ENCODE results near the gene SEPTIN7. TPM values are rescaled to one million over a fixed set of nuclear protein-coding genes. Genes with fewer than 3 reads are reported as not detected.

Gene SEPTIN7
- total and polyA plus RNA-seq, 9 of the 15 experiments (the other 6 are each of a cell fraction or from before 2014, with no cell fraction given), result 95.0 to 268 (median 163) TPM

GRCh38 chr7:35849954-35850353 is 49.1 kb downstream of the SEPTIN7 start (continued):
- TF ChIP-seq, protein P1, sequence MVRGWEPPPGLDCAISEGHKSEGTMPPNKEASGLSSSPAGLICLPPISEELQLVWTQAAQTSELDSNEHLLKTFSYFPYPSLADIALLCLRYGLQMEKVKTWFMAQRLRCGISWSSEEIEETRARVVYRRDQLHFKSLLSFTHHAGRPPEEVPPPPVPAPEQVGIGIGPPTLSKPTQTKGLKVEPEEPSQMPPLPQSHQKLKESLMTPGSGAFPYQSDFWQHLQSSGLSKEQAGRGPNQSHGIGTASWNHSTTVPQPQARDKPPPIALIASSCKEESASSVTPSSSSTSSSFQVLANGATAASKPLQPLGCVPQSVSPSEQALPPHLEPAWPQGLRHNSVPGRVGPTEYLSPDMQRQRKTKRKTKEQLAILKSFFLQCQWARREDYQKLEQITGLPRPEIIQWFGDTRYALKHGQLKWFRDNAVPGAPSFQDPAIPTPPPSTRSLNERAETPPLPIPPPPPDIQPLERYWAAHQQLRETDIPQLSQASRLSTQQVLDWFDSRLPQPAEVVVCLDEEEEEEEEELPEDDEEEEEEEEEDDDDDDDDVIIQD (CRISPR knock-in tag; IDR thresholded peaks at IDR 0.05), result no peak
- TF ChIP-seq ZBTB33 (CRISPR knock-in tag; IDR thresholded peaks at IDR 0.05) (no peak), SRF (CRISPR knock-in tag; IDR thresholded peaks at IDR 0.05) (no peak), ZNF3 (CRISPR knock-in tag; IDR thresholded peaks at IDR 0.05) (no peak)
- TF ChIP-seq, protein P2, sequence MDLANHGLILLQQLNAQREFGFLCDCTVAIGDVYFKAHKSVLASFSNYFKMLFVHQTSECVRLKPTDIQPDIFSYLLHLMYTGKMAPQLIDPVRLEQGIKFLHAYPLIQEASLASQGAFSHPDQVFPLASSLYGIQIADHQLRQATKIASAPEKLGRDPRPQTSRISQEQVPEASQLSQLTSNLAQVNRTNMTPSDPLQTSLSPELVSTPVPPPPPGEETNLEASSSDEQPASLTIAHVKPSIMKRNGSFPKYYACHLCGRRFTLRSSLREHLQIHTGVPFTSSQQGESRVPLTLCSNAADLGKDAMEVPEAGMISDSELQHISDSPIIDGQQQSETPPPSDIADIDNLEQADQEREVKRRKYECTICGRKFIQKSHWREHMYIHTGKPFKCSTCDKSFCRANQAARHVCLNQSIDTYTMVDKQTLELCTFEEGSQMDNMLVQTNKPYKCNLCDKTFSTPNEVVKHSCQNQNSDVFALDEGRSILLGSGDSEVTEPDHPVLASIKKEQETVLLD (IDR thresholded peaks at IDR 0.05), result no peak

Other genes starting within 250 kb of the SEPTIN7 start
- 9.4 and 9.7 TPM in 2 replicates for gene HERPUD2, start 105.9 kb upstream of the SEPTIN7 start, total RNA-seq (2014; rRNA removed)
- gene HERPUD2, start 105.9 kb upstream of the SEPTIN7 start, total RNA-seq (2014; rRNA removed; fragmentation: Illumina TruSeq; extraction: Trizol), result 12.3 and 13.2 TPM in 2 replicates
- 12.6 and 13.2 TPM in 2 replicates for gene HERPUD2, start 105.9 kb upstream of the SEPTIN7 start, total RNA-seq (2015; rRNA removed; fragmentation: Illumina TruSeq; extraction: Trizol)
- 14.4 and 15.3 TPM in 2 replicates for gene HERPUD2, start 105.9 kb upstream of the SEPTIN7 start, total RNA-seq (2021)
- 28.5 and 33.0 TPM in 2 replicates for gene HERPUD2, start 105.9 kb upstream of the SEPTIN7 start, polyA plus RNA-seq (2011; rRNA removed)
- 17.2 and 21.8 TPM in 2 replicates for gene HERPUD2, start 105.9 kb upstream of the SEPTIN7 start, polyA plus RNA-seq (2014; fragmentation: Illumina TruSeq; extraction: Trizol)
- gene HERPUD2, start 105.9 kb upstream of the SEPTIN7 start, polyA plus RNA-seq (2014; fragmentation: Nextera tagmentation; extraction: Ambion mirVana), result 1 to 10 TPM; 4.1 to 5.7 TPM
- 10.8 and 15.7 TPM in 2 replicates for gene HERPUD2, start 105.9 kb upstream of the SEPTIN7 start, polyA plus RNA-seq (2014; rRNA removed)

Data from K562 (cell line).